CD4-positive, alpha-beta T cell (primary cell): Measurements from ENCODE around the gene MYL6. TPM values are rescaled to one million over a fixed set of nuclear protein-coding genes. Genes with fewer than 3 reads are reported as not detected.

ENCODE experiments used
- ATAC-seq: fragments of 200-7000 bp; cut with Tn5 transposase; one replicate; pipeline ENCODE4 v1.10.0; 2022; ENCODE audit warnings: mild to moderate bottlenecking; ENCODE audit not compliant: poor library complexity
- CTCF ChIA-PET: fragments of 350-600 bp; sonication (Branson Sonifier 250); formaldehyde crosslinking; loops from one replicate; lab custom pipeline; 2021; ENCODE audit warnings: antibody characterized with exemption, inconsistent platforms; lab: Charles Lee
- POLR2A ChIA-PET: fragments of 350-600 bp; sonication (Branson Sonifier 250); formaldehyde crosslinking; loops from one replicate; lab custom pipeline; 2021; ENCODE audit warnings: antibody characterized with exemption, inconsistent platforms; lab: Charles Lee
- DNase-seq, 14 experiments: peaks; one replicate each; pipeline ENCODE4 v3.0.0-alpha.2; 2013 to 2020; ENCODE audit warnings: mixed read lengths in 2 of 14
- H3K27ac ChIP-seq, 2 donors: one replicate each; pipeline versions ENCODE4 v1.5.1 to v1.7.0; 2013; ENCODE audit warnings: low read length in 2 of 2, low read depth in 1 of 2, mild to moderate bottlenecking in 1 of 2
- H3K27me3 ChIP-seq, 2 experiments: 1 replicate in 1 of 2; 2 replicates in 1 of 2; pipeline versions ENCODE4 v1.6.1 to v1.7.0; 2013; ENCODE audit warnings: low read length in 2 of 2, control low read depth in 1 of 2, mild to moderate bottlenecking in 1 of 2, moderate library complexity in 1 of 2; ENCODE audit not compliant: insufficient read depth in 2 of 2, control insufficient read depth in 1 of 2
- H3K36me3 ChIP-seq: one replicate; pipeline ENCODE4 v1.6.1; 2013; ENCODE audit warnings: low read length, control low read depth; ENCODE audit not compliant: insufficient read depth
- H3K4me1 ChIP-seq: one replicate; pipeline ENCODE4 v1.6.1; 2013; ENCODE audit warnings: low read length, control low read depth; ENCODE audit not compliant: insufficient read depth
- H3K4me3 ChIP-seq: one replicate; pipeline ENCODE4 v1.5.1; 2013; ENCODE audit warnings: mild to moderate bottlenecking, low read length, moderate library complexity
- H3K9me3 ChIP-seq, 2 experiments: 1 replicate in 1 of 2; 2 replicates in 1 of 2; pipeline versions ENCODE4 v1.6.1 to v1.7.0; 2013; ENCODE audit warnings: low read length in 2 of 2, mild to moderate bottlenecking in 2 of 2, control low read depth in 1 of 2, moderate library complexity in 1 of 2; ENCODE audit not compliant: control insufficient read depth in 1 of 2, insufficient read depth in 1 of 2
- H3K27ac Mint-ChIP-seq: one replicate; pipeline ENCODE4 v1.8.0; 2020; ENCODE audit warnings: mixed read lengths
- H3K27me3 Mint-ChIP-seq: one replicate; pipeline ENCODE4 v1.8.0; 2021; ENCODE audit warnings: mixed read lengths
- H3K36me3 Mint-ChIP-seq: one replicate; pipeline ENCODE4 v1.8.0; 2021; ENCODE audit warnings: low read depth, mixed read lengths
- H3K4me1 Mint-ChIP-seq: one replicate; pipeline ENCODE4 v1.8.0; 2021; ENCODE audit warnings: low read depth, mixed read lengths
- H3K4me3 Mint-ChIP-seq: one replicate; pipeline ENCODE4 v1.8.0; 2020; ENCODE audit warnings: mild to moderate bottlenecking, mixed read lengths
- H3K9me3 Mint-ChIP-seq: one replicate; pipeline ENCODE4 v1.8.0; 2020; ENCODE audit warnings: mixed read lengths
- CTCF ChIP-seq: fragments of 200-600 bp; IDR thresholded peaks from one replicate; pipeline ENCODE4 v1.8.0; 2022; ENCODE audit warnings: antibody characterized with exemption, mild to moderate bottlenecking
- intact Hi-C, 2 experiments: fragments of 100-400 bp; cut with DNase I in 1 of 2; cut with micrococcal nuclease in 1 of 2; formaldehyde crosslinking; loops; one replicate each; pipeline versions ENCODE4 v1.15.1 to v1.9.0; 2023 to 2025; cut with DNase I, micrococcal nuclease
- total RNA-seq, 174 experiments: library from RNA in 2 of 174; stranded (reverse) in 2 of 174; gene quantifications; one replicate each; pipeline ENCODE4 v1.2.3 and lab custom pipeline; 2021 to 2026

Gene MYL6
- total RNA-seq, 2 experiments from 2014 or later: 670 to 673 TPM

GRCh38 chr12:56159482-56160192 lies 1.5 kb downstream of the MYL6 start:
- no peak for TF ChIP-seq CTCF
- Mint-ChIP-seq H3K36me3 (peaks cover 63% of the 10 kb centered on the region), H3K4me3 (peak overlapping the region; percentile 96), H3K9me3 (no peaks in the 10 kb centered on the region), H3K27ac (peak overlapping the region; percentile 92), H3K27me3 (no peaks in the 10 kb centered on the region), H3K4me1 (peaks cover 40% of the 10 kb centered on the region)
- ChIA-PET CTCF (interaction anchor here (0.7 to 5.3 kb wide), 5 partner anchors 10 to 107 kb away, joined by 3 to 42 read pairs (median 4); partner anchors contain the start of genes SMARCC2 and ZC3H10), POLR2A (interaction anchor here (1.1 to 6.7 kb wide), 8 partner anchors 11 to 62 kb away, joined by 3 to 89 read pairs (median 8); partner anchors contain the start of genes ESYT1, PA2G4, RNF41 and SMARCC2)
- H3K27ac ChIP-seq: peak overlapping the region; percentile 84 to 92
- H3K36me3 ChIP-seq: peaks cover 55% of the 10 kb centered on the region
- peaks cover 50% of the 10 kb centered on the region for H3K4me1 ChIP-seq
- H3K4me3 ChIP-seq: peak overlapping the region; percentile 78
- DNase-seq: no peak
- ATAC-seq: no peak
- no peaks in the 10 kb centered on the region for H3K9me3 ChIP-seq
- no peaks in the 10 kb centered on the region for H3K27me3 ChIP-seq
- intact Hi-C loops: loop anchor here in 1 of 2 experiments (2.0 kb wide), 1 partner anchor 29 kb away; the partner anchor contains the start of gene SMARCC2

GRCh38 chr12:56160193-56160763 lies 2.1 kb downstream of the MYL6 start:
- peaks cover 40% of the 10 kb centered on the region for H3K4me1 Mint-ChIP-seq
- ChIA-PET CTCF (interaction anchor here (0.8 to 5.3 kb wide), 4 partner anchors 11 to 41 kb away, joined by 3 to 42 read pairs (median 6); partner anchors contain the start of genes SMARCC2 and ZC3H10), POLR2A (interaction anchor here (1.0 to 6.7 kb wide), 8 partner anchors 10 to 56 kb away, joined by 3 to 89 read pairs (median 7); partner anchors contain the start of genes ESYT1, PA2G4, SMARCC2 and ZC3H10)
- peak overlapping the region; percentile 92 for H3K27ac Mint-ChIP-seq
- intact Hi-C loops: loop anchor here in 1 of 2 experiments (2.0 kb wide), 1 partner anchor 29 kb away; the partner anchor contains the start of gene SMARCC2
- no peaks in the 10 kb centered on the region for H3K27me3 Mint-ChIP-seq
- H3K4me1 ChIP-seq: peaks cover 50% of the 10 kb centered on the region
- peaks cover 62% of the 10 kb centered on the region for H3K36me3 ChIP-seq
- H3K4me3 ChIP-seq: peak overlapping the region; percentile 78
- H3K36me3 Mint-ChIP-seq: peaks cover 70% of the 10 kb centered on the region
- DNase-seq (peak; percentile 40 to 90 (median 64)), ATAC-seq (peak; percentile 62)
- H3K4me3 Mint-ChIP-seq: peak overlapping the region; percentile 96
- H3K27ac ChIP-seq: peak overlapping the region; percentile 84 to 92
- H3K9me3 Mint-ChIP-seq: no peaks in the 10 kb centered on the region
- H3K9me3 ChIP-seq: no peaks in the 10 kb centered on the region
- H3K27me3 ChIP-seq: no peaks in the 10 kb centered on the region
- no peak for TF ChIP-seq CTCF
